ENCODE results near the gene PRPF19.
A peak's percentile ranks its signal among the peaks of the same experiment; 100 is the strongest.

The PRPF19 gene

GRCh38 chr11:60899046-60899936 is 7.1 kb downstream of the PRPF19 start:
- DNase-seq (ENCODE audit: low read depth): peak; percentile 83
- H3K4me3 ChIP-seq (ENCODE audit: low read depth, low read length): no peak overlapping the region
- TF ChIP-seq, protein P1, sequence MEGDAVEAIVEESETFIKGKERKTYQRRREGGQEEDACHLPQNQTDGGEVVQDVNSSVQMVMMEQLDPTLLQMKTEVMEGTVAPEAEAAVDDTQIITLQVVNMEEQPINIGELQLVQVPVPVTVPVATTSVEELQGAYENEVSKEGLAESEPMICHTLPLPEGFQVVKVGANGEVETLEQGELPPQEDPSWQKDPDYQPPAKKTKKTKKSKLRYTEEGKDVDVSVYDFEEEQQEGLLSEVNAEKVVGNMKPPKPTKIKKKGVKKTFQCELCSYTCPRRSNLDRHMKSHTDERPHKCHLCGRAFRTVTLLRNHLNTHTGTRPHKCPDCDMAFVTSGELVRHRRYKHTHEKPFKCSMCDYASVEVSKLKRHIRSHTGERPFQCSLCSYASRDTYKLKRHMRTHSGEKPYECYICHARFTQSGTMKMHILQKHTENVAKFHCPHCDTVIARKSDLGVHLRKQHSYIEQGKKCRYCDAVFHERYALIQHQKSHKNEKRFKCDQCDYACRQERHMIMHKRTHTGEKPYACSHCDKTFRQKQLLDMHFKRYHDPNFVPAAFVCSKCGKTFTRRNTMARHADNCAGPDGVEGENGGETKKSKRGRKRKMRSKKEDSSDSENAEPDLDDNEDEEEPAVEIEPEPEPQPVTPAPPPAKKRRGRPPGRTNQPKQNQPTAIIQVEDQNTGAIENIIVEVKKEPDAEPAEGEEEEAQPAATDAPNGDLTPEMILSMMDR (conservative IDR thresholded peaks at IDR 0.05; ENCODE audit: low read depth, low read length): peak; percentile 99

DNA sequence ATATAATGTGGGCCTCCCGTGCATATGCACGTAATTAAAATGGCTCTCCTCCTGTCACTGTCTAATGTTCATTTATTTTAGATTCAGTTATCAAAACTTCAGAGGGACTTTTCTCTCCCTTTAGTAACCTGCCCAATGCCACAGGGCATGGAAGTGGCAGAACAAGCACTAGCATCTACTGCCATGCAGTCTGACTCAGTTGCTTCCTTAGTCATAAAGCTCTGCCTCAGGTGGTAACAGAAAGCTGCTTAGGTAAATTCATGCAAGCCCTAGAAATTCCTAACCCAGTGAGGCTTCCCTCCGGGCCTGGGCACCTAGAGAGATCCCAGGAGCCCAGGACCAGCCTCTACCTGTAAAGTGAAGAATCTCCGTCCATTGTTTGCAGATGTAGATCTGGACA is 8.9 kb downstream of the PRPF19 start:
- H3K4me3 ChIP-seq (ENCODE audit: low read depth, low read length): no peak overlapping the region

GRCh38 chr11:60895687-60896086 is 10.7 kb downstream of the PRPF19 start:
- H3K4me3 ChIP-seq (ENCODE audit: low read depth, low read length): no peak overlapping the region
- TF ChIP-seq, protein P1 (conservative IDR thresholded peaks at IDR 0.05; ENCODE audit: low read depth, low read length): no peak
- no peak for DNase-seq (ENCODE audit: low read depth)

More for the DNA sequence above, 8.9 kb downstream of the PRPF19 start:
- DNase-seq (ENCODE audit: low read depth): no peak
- TF ChIP-seq, protein P1 (conservative IDR thresholded peaks at IDR 0.05; ENCODE audit: low read depth, low read length): no peak

DNA sequence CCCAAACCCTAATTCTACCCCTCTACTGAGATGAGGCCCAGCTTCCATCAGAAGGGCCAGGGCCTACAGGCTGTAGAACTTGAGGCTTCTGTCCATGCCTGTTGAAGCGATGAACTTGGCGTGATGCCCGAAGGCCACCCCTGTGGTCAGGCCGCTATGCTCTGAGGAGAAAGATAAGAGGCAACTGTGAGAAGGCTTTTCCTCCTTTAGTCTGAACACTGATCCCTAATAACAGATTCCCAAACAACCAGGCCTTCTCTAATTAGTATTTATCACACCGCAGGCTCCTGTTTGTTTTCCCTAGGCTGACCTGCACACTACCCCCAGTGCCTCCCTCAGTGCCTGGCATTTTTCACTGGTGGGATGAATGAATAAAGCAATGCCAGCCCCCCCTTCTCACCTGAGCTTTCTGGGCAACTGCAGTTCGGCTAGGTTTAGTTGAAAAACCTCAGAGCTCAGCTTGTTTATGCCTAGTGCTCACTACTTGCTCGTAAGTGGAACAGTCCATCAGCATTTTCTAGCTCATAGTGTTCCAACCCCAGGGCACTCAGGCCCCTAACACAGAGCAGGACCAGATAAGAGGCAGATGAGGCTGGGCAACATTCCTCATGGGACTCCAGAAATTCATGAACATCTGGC is 15.2 kb downstream of the PRPF19 start:
- TF ChIP-seq, protein P1 (conservative IDR thresholded peaks at IDR 0.05; ENCODE audit: low read depth, low read length): no peak
- H3K4me3 ChIP-seq (ENCODE audit: low read depth, low read length): no peak overlapping the region
- peak; percentile 75 for DNase-seq (ENCODE audit: low read depth)

DNA sequence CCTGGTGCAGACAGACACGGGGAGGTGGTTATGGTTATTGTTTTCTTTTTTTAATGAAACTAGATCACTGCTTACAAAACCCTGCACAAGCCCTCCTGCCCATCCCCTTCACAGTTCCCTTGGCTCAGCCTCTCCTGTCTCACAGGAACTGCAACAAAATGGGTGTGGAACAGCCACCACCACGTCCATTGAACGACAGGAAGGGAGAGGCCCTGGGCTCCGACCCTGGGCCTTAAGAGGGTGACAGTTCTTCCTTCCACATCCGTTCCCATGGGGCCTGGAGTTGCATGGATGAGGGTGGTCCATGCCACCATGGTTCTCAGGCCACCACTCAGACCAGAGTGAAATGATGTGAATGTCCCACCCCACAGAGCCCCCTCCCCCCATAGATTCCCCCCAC is 15.7 kb downstream of the PRPF19 start:
- DNase-seq (ENCODE audit: low read depth): no peak
- TF ChIP-seq, protein P1 (conservative IDR thresholded peaks at IDR 0.05; ENCODE audit: low read depth, low read length): no peak
- H3K4me3 ChIP-seq (ENCODE audit: low read depth, low read length): no peak overlapping the region

DNA sequence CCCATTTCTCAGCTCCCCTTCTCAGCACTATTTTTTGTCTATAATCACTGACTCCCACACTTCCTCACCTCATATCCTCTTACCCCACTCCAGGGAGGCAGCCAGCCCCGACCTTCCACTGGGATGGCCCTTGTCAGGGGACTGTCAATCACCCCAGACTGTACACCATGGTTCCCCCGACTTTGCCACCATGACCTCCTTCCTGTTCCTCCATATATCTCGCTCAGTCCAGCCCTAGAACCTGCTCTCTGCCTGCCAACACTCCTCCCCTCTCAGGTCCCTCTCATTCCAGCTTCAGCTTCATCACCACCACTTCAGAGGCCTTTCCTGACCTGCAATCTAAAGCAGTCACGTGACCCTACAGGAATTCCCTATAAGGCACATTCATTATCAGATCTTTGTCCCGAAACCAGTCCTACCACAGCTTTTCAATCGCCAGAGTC is 16.5 kb downstream of the PRPF19 start:
- TF ChIP-seq, protein P1 (conservative IDR thresholded peaks at IDR 0.05; ENCODE audit: low read depth, low read length): no peak
- no peak overlapping the region for H3K4me3 ChIP-seq (ENCODE audit: low read depth, low read length)
- DNase-seq (ENCODE audit: low read depth): no peak

Measured in choroid plexus epithelial cell (primary cell).